H1 (cell line): ENCODE results near the gene SMAD1. TPM values are rescaled to one million over a fixed set of nuclear protein-coding genes. Genes with fewer than 3 reads are reported as not detected.

ENCODE experiments used
- SP2 ChIP-seq: IDR thresholded peaks from 2 replicates; pipeline ENCODE4 v1.6.1; 2012; ENCODE audit warnings: mild to moderate bottlenecking, low read length, inconsistent platforms
- TAF1 ChIP-seq: IDR thresholded peaks from 2 replicates; pipeline ENCODE4 v1.6.1; 2011; ENCODE audit warnings: mild to moderate bottlenecking, low read depth, low read length
- YY1 ChIP-seq: IDR thresholded peaks from 2 replicates; pipeline ENCODE4 v1.6.1; 2011; ENCODE audit warnings: low read depth, mild to moderate bottlenecking, low read length
- polyA plus RNA-seq, 7 experiments: library from polyadenylated mRNA; depleted of rRNA in 3 of 7; stranded (reverse) in 5 of 7; unstranded in 2 of 7; fragments of >200 nt in 5 of 7; fragments of 200-250 nt in 2 of 7; gene quantifications; 1 replicate in 5 of 7; 2 replicates in 1 of 7; 4 replicates in 1 of 7; pipeline versions ENCODE4 v1.2.1 to v1.2.3, GENCODE V29; 2011 to 2013; ENCODE audit warnings: missing spikeins in 2 of 7, mixed read lengths in 2 of 7
- total RNA-seq: library from RNA; stranded (reverse); fragmentation: NEBNext Ultra II Directional; extraction: Animal tissue kit (Norgen Biotek cat#: 25700); gene quantifications from 2 replicates; pipeline ENCODE4 v1.2.1, GENCODE V29; 2021
- TF ChIP-seq, protein P1 (sequence below), 3 experiments: IDR thresholded peaks; 1 replicate in 2 of 3; 2 replicates in 1 of 3; pipeline versions ENCODE4 v1.5.1 to v1.6.1; 2011; ENCODE audit warnings: low read length in 3 of 3, mild to moderate bottlenecking in 3 of 3, inconsistent platforms in 2 of 3, low read depth in 1 of 3, moderate library complexity in 1 of 3; ENCODE audit not compliant: insufficient read depth in 1 of 3; ENCODE audit errors: control extremely low read depth in 1 of 3

The SMAD1 gene
- total and polyA plus RNA-seq, 2 of the 8 experiments (the other 6 are each of a cell fraction or from before 2014, with no cell fraction given), result 22.6 to 25.3 TPM

DNA sequence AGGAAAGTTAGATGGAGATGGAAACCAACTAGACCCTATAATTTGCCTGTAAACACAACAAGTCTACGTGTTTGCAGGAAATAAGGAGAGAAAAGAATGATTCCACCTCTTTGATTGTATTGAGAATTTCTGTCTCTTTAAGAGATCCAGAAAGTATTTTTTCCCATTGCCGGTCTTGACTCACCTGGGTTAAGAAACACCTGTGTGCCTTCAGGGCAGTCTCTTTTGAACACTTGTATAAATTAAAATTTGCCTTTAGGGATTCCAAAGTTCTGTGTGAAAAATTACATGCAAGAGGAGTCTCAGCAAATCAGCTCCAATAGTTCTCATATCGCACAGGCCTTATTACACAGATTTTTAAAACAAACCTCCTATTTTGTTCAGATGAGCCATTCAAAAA, 46.0 kb upstream of the SMAD1 start (continued):
- no peak for TF ChIP-seq TAF1
- TF ChIP-seq, protein P1, sequence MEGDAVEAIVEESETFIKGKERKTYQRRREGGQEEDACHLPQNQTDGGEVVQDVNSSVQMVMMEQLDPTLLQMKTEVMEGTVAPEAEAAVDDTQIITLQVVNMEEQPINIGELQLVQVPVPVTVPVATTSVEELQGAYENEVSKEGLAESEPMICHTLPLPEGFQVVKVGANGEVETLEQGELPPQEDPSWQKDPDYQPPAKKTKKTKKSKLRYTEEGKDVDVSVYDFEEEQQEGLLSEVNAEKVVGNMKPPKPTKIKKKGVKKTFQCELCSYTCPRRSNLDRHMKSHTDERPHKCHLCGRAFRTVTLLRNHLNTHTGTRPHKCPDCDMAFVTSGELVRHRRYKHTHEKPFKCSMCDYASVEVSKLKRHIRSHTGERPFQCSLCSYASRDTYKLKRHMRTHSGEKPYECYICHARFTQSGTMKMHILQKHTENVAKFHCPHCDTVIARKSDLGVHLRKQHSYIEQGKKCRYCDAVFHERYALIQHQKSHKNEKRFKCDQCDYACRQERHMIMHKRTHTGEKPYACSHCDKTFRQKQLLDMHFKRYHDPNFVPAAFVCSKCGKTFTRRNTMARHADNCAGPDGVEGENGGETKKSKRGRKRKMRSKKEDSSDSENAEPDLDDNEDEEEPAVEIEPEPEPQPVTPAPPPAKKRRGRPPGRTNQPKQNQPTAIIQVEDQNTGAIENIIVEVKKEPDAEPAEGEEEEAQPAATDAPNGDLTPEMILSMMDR (IDR thresholded peaks at IDR 0.05; ENCODE audit: control extremely low read depth in 1 of 3, insufficient read depth in 1 of 3, low read depth in 1 of 3, low read length in 3 of 3), result no peak
- TF ChIP-seq YY1, result no peak
- TF ChIP-seq SP2, result no peak
